ENCODE measurements around the gene C3orf20.

Gene C3orf20

DNA sequence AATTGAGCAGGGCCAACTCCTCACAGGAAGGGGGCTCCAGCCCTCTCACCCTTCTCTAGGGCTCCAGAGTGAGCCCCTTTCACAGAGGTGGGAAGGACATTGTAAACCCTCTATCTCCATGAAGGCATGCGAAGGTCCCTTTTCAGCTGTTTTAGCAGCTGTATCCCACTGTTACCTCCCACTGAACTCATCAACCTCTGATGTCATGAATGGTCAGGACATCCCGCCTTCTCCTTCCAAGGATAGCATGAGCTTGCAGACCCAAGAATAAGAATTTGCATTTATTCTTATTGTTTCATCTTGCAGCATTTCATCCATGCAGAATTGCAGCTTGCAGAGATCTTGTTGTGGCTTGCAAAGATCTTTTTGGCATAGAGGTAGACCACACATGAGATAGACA lies 119.5 kb downstream of the C3orf20 start:
- TF ChIP-seq PPARA (CRISPR knock-in tag; IDR thresholded peaks at IDR 0.05; ENCODE audit: borderline replicate concordance) (no peak), PATZ1 (CRISPR knock-in tag; IDR thresholded peaks at IDR 0.05; ENCODE audit: borderline replicate concordance) (no peak), TCF4 (CRISPR knock-in tag; IDR thresholded peaks at IDR 0.05; ENCODE audit: borderline replicate concordance) (no peak), RARB (CRISPR knock-in tag; IDR thresholded peaks at IDR 0.05) (no peak), ZC3H10 (CRISPR knock-in tag; IDR thresholded peaks at IDR 0.05) (no peak), BACH2 (CRISPR knock-in tag; IDR thresholded peaks at IDR 0.05; ENCODE audit: borderline replicate concordance) (no peak), GLIS3 (CRISPR knock-in tag; IDR thresholded peaks at IDR 0.05) (no peak), CSDC2 (CRISPR knock-in tag; IDR thresholded peaks at IDR 0.05) (no peak), SNAI2 (CRISPR knock-in tag; IDR thresholded peaks at IDR 0.05) (no peak), ESRRG (CRISPR knock-in tag; IDR thresholded peaks at IDR 0.05) (no peak), CREB5 (CRISPR knock-in tag; IDR thresholded peaks at IDR 0.05; ENCODE audit: low read depth) (no peak), ZFP3 (CRISPR knock-in tag; IDR thresholded peaks at IDR 0.05) (no peak), ZNF565 (CRISPR knock-in tag; conservative IDR thresholded peaks at IDR 0.05; ENCODE audit: low read depth) (no peak), ZNF70 (CRISPR knock-in tag; IDR thresholded peaks at IDR 0.05) (no peak), ARNTL (CRISPR knock-in tag; IDR thresholded peaks at IDR 0.05; ENCODE audit: borderline replicate concordance, low read depth) (no peak), OSR1 (CRISPR knock-in tag; IDR thresholded peaks at IDR 0.05) (no peak)
- TF ChIP-seq, protein P1, sequence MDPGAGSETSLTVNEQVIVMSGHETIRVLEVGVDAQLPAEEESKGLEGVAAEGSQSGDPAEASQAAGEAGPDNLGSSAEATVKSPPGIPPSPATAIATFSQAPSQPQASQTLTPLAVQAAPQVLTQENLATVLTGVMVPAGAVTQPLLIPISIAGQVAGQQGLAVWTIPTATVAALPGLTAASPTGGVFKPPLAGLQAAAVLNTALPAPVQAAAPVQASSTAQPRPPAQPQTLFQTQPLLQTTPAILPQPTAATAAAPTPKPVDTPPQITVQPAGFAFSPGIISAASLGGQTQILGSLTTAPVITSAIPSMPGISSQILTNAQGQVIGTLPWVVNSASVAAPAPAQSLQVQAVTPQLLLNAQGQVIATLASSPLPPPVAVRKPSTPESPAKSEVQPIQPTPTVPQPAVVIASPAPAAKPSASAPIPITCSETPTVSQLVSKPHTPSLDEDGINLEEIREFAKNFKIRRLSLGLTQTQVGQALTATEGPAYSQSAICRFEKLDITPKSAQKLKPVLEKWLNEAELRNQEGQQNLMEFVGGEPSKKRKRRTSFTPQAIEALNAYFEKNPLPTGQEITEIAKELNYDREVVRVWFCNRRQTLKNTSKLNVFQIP (CRISPR knock-in tag; IDR thresholded peaks at IDR 0.05; ENCODE audit: borderline replicate concordance, low read depth), result no peak
- TF ChIP-seq, protein P2, sequence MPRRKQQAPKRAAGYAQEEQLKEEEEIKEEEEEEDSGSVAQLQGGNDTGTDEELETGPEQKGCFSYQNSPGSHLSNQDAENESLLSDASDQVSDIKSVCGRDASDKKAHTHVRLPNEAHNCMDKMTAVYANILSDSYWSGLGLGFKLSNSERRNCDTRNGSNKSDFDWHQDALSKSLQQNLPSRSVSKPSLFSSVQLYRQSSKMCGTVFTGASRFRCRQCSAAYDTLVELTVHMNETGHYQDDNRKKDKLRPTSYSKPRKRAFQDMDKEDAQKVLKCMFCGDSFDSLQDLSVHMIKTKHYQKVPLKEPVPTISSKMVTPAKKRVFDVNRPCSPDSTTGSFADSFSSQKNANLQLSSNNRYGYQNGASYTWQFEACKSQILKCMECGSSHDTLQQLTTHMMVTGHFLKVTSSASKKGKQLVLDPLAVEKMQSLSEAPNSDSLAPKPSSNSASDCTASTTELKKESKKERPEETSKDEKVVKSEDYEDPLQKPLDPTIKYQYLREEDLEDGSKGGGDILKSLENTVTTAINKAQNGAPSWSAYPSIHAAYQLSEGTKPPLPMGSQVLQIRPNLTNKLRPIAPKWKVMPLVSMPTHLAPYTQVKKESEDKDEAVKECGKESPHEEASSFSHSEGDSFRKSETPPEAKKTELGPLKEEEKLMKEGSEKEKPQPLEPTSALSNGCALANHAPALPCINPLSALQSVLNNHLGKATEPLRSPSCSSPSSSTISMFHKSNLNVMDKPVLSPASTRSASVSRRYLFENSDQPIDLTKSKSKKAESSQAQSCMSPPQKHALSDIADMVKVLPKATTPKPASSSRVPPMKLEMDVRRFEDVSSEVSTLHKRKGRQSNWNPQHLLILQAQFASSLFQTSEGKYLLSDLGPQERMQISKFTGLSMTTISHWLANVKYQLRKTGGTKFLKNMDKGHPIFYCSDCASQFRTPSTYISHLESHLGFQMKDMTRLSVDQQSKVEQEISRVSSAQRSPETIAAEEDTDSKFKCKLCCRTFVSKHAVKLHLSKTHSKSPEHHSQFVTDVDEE (CRISPR knock-in tag; IDR thresholded peaks at IDR 0.05), result no peak
- no peak for ATAC-seq

DNA sequence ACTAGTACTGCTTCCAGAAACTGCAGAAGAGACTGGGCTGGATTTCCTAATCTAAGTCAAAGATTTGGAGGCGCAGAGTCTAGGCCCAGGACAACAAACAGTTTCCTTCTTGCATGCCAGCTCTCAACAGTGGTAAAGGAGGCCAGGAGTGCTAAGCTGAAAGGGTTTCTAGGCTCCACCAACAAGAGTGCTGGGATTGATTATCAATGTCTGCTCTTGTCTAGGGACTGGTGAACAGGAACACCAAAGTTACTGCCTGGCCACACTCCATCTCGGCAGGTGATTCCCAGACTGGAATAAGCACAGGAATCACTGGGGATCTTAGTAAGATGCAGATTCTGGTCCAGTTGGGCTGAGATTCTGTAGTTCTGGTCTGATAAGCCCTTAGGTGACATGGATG lies 121.1 kb downstream of the C3orf20 start:
- ATAC-seq, result no peak
- TF ChIP-seq ZNF70 (CRISPR knock-in tag; IDR thresholded peaks at IDR 0.05) (no peak), ARNTL (CRISPR knock-in tag; IDR thresholded peaks at IDR 0.05; ENCODE audit: borderline replicate concordance, low read depth) (no peak)

- TF ChIP-seq TOX (CRISPR knock-in tag; IDR thresholded peaks at IDR 0.05; ENCODE audit: borderline replicate concordance) (no peak), ZNF8 (CRISPR knock-in tag; IDR thresholded peaks at IDR 0.05) (no peak), RARB (CRISPR knock-in tag; IDR thresholded peaks at IDR 0.05) (no peak), GLIS3 (CRISPR knock-in tag; IDR thresholded peaks at IDR 0.05) (no peak), SNAI2 (CRISPR knock-in tag; IDR thresholded peaks at IDR 0.05) (no peak), PATZ1 (CRISPR knock-in tag; IDR thresholded peaks at IDR 0.05; ENCODE audit: borderline replicate concordance) (no peak), ARNTL (CRISPR knock-in tag; IDR thresholded peaks at IDR 0.05; ENCODE audit: borderline replicate concordance, low read depth) (no peak), ZC3H10 (CRISPR knock-in tag; IDR thresholded peaks at IDR 0.05) (no peak), ESRRG (CRISPR knock-in tag; IDR thresholded peaks at IDR 0.05) (no peak), CSRNP3 (CRISPR knock-in tag; IDR thresholded peaks at IDR 0.05) (no peak), OSR1 (CRISPR knock-in tag; IDR thresholded peaks at IDR 0.05) (no peak), PPARA (CRISPR knock-in tag; IDR thresholded peaks at IDR 0.05; ENCODE audit: borderline replicate concordance) (no peak), ZFP30 (CRISPR knock-in tag; IDR thresholded peaks at IDR 0.05) (no peak), CSDC2 (CRISPR knock-in tag; IDR thresholded peaks at IDR 0.05) (no peak), ZNF565 (CRISPR knock-in tag; conservative IDR thresholded peaks at IDR 0.05; ENCODE audit: low read depth) (no peak), ZFP3 (CRISPR knock-in tag; IDR thresholded peaks at IDR 0.05) (no peak)
- TF ChIP-seq, protein P2 (CRISPR knock-in tag; IDR thresholded peaks at IDR 0.05), result no peak
- no peak for ATAC-seq
Observed at GRCh38 chr3:14796403-14797077, 121.6 kb downstream of the C3orf20 start.
